Measurements from ENCODE around the gene CD36.

DNA sequence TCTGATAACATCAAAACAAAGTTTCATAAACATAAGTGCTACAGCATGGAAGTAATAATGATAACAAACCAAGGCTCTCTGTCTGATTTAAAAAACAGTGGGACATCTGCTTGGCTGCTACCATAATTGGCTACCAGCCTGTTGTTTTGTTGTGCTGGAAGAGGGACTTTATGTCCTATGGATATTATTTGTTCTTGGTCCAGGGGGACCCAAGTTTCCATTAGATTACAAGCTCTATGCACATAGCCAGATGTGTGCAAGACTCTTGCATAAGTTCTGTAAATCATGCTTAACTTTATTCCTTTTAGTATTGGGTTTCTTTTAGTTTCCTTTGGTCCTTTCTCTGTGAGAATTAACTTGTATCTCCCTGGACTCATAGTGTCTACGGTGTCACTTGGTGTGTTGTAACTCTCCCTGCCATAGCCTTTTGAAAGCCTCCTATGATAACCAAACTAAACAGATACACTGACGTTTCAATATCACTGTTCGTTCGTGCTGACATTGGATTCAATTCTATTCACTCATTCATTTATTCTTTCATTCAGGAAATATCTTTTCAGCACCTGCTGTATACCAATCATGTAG is 41.4 kb upstream of the CD36 start:
- TF ChIP-seq POLR2A (IDR thresholded peaks at IDR 0.05) = no peak
- TF ChIP-seq, protein P1, sequence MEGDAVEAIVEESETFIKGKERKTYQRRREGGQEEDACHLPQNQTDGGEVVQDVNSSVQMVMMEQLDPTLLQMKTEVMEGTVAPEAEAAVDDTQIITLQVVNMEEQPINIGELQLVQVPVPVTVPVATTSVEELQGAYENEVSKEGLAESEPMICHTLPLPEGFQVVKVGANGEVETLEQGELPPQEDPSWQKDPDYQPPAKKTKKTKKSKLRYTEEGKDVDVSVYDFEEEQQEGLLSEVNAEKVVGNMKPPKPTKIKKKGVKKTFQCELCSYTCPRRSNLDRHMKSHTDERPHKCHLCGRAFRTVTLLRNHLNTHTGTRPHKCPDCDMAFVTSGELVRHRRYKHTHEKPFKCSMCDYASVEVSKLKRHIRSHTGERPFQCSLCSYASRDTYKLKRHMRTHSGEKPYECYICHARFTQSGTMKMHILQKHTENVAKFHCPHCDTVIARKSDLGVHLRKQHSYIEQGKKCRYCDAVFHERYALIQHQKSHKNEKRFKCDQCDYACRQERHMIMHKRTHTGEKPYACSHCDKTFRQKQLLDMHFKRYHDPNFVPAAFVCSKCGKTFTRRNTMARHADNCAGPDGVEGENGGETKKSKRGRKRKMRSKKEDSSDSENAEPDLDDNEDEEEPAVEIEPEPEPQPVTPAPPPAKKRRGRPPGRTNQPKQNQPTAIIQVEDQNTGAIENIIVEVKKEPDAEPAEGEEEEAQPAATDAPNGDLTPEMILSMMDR (IDR thresholded peaks at IDR 0.05) = no peak

Data from esophagus squamous epithelium (tissue), 4 donors.